CD4-positive, CD25-positive, alpha-beta regulatory T cell (primary cell): Measurements from ENCODE around the gene PLPP2. TPM values are rescaled to one million over a fixed set of nuclear protein-coding genes. Genes with fewer than 3 reads are reported as not detected.

ENCODE experiments used
- ATAC-seq, 2 donors: fragments of 150-1000 bp; cut with Tn5 transposase; one replicate each; pipeline ENCODE4 v1.10.0; 2021; ENCODE audit warnings: low read depth in 2 of 2, moderate number of reproducible peaks in 2 of 2, moderate library complexity in 1 of 2
- DNase-seq, 3 donors: peaks; one replicate each; pipeline versions ENCODE4 v3.0.0 to v3.0.0-alpha.2; 2012 to 2022; ENCODE audit warnings: mixed read lengths in 1 of 3
- H3K27ac ChIP-seq: one replicate; pipeline ENCODE4 v1.7.0; 2013; ENCODE audit warnings: mild to moderate bottlenecking, low read length; ENCODE audit not compliant: insufficient read depth, poor library complexity, severe bottlenecking
- H3K27me3 ChIP-seq: one replicate; pipeline ENCODE4 v1.7.0; 2013; ENCODE audit warnings: low read length; ENCODE audit not compliant: control insufficient read depth, insufficient read depth
- H3K36me3 ChIP-seq: one replicate; pipeline ENCODE4 v1.7.0; 2013; ENCODE audit warnings: mild to moderate bottlenecking, low read length, moderate library complexity; ENCODE audit not compliant: control insufficient read depth, insufficient read depth
- H3K4me1 ChIP-seq: 2 replicates; pipeline ENCODE4 v1.7.0; 2013; ENCODE audit warnings: mild to moderate bottlenecking, low read length; ENCODE audit not compliant: insufficient read depth, control insufficient read depth, poor library complexity, severe bottlenecking
- H3K4me3 ChIP-seq: one replicate; pipeline ENCODE4 v1.7.0; 2013; ENCODE audit warnings: low read depth, mild to moderate bottlenecking, low read length, moderate library complexity
- H3K9me3 ChIP-seq, 2 experiments: 1 replicate in 1 of 2; 2 replicates in 1 of 2; pipeline ENCODE4 v1.7.0; 2013; ENCODE audit warnings: low read length in 2 of 2, mild to moderate bottlenecking in 1 of 2, moderate library complexity in 1 of 2; ENCODE audit not compliant: control insufficient read depth in 2 of 2
- H3K27ac Mint-ChIP-seq, 3 donors: one replicate each; pipeline ENCODE4 v1.8.0; 2020 to 2022; ENCODE audit warnings: mild to moderate bottlenecking in 3 of 3, mixed read lengths in 3 of 3, moderate library complexity in 2 of 3
- H3K27me3 Mint-ChIP-seq: one replicate; pipeline ENCODE4 v1.8.0; 2022; ENCODE audit warnings: mild to moderate bottlenecking, mixed read lengths
- H3K36me3 Mint-ChIP-seq: one replicate; pipeline ENCODE4 v1.8.0; 2020; ENCODE audit warnings: mixed read lengths
- H3K4me1 Mint-ChIP-seq, 4 donors: one replicate each; pipeline ENCODE4 v1.8.0; 2020 to 2022; ENCODE audit warnings: mixed read lengths in 4 of 4, mild to moderate bottlenecking in 1 of 4
- H3K4me3 Mint-ChIP-seq, 4 donors: one replicate each; pipeline ENCODE4 v1.8.0; 2020 to 2022; ENCODE audit warnings: mild to moderate bottlenecking in 4 of 4, mixed read lengths in 4 of 4, moderate library complexity in 3 of 4
- H3K9me3 Mint-ChIP-seq, 7 donors: one replicate each; pipeline ENCODE4 v1.8.0; 2020 to 2022; ENCODE audit warnings: mixed read lengths in 7 of 7, mild to moderate bottlenecking in 3 of 7, moderate library complexity in 2 of 7
- polyA plus RNA-seq, 4 donors: library from polyadenylated mRNA; unstranded; fragments of 300-500 nt; fragmentation: Illumina TruSeq; gene quantifications; one replicate each; pipeline ENCODE4 v1.2.3, GENCODE V29; 2021
- total RNA-seq: library from RNA; stranded (reverse); gene quantifications from one replicate; pipeline ENCODE4 v1.2.3, GENCODE V29; 2022

Gene PLPP2
- total and polyA plus RNA-seq, 5 donors from 2014 or later: 0.12 to 0.22 TPM; not detected in 3

- DNase-seq (no peak), ATAC-seq (no peak)
- Mint-ChIP-seq H3K9me3 (peaks cover 0 to 7% (median 0%) of the 10 kb centered on the region in 7 donors), H3K27me3 (no peaks in the 10 kb centered on the region), H3K27ac (no peak overlapping the region), H3K4me1 (no peaks in the 10 kb centered on the region), H3K36me3 (peaks cover 33% of the 10 kb centered on the region), H3K4me3 (no peak overlapping the region)
- Histone ChIP-seq H3K4me3 (no peak overlapping the region), H3K9me3 (peaks cover 7 to 16% of the 10 kb centered on the region in 2 experiments), H3K36me3 (peaks cover 57% of the 10 kb centered on the region), H3K27me3 (no peaks in the 10 kb centered on the region), H3K4me1 (no peaks in the 10 kb centered on the region), H3K27ac (no peak overlapping the region)
These were observed 34.2 kb upstream of the PLPP2 start for GRCh38 chr19:325173-325936.

- Histone ChIP-seq H3K27me3 (no peaks in the 10 kb centered on the region), H3K9me3 (peaks cover 7 to 16% of the 10 kb centered on the region in 2 experiments), H3K4me3 (no peak overlapping the region), H3K27ac (no peak overlapping the region), H3K4me1 (no peaks in the 10 kb centered on the region), H3K36me3 (peaks cover 54% of the 10 kb centered on the region)
- DNase-seq: no peak
- Mint-ChIP-seq H3K27ac (no peak overlapping the region), H3K9me3 (peaks cover 0 to 7% (median 0%) of the 10 kb centered on the region in 7 donors), H3K4me3 (no peak overlapping the region), H3K27me3 (no peaks in the 10 kb centered on the region), H3K36me3 (peaks cover 36% of the 10 kb centered on the region), H3K4me1 (peaks cover 0 to 2% (median 0%) of the 10 kb centered on the region in 4 donors)
- ATAC-seq: no peak
These were observed 33.5 kb upstream of the PLPP2 start for GRCh38 chr19:324716-325115.

- H3K36me3 Mint-ChIP-seq: peaks cover 29% of the 10 kb centered on the region
- peaks cover 0 to 4% (median 0%) of the 10 kb centered on the region in 7 donors for H3K9me3 Mint-ChIP-seq
- H3K4me1 ChIP-seq: no peaks in the 10 kb centered on the region
- peaks cover 0 to 6% (median 2%) of the 10 kb centered on the region in 4 donors for H3K4me1 Mint-ChIP-seq
- no peak overlapping the region for H3K4me3 Mint-ChIP-seq
- no peak overlapping the region for H3K27ac Mint-ChIP-seq
- H3K27me3 ChIP-seq: no peaks in the 10 kb centered on the region
- no peaks in the 10 kb centered on the region for H3K27me3 Mint-ChIP-seq
- peaks cover 35% of the 10 kb centered on the region for H3K36me3 ChIP-seq
- no peak overlapping the region for H3K4me3 ChIP-seq
- no peak for DNase-seq
- no peak for ATAC-seq
- H3K9me3 ChIP-seq: peaks cover 0 to under 1% of the 10 kb centered on the region in 2 experiments
- no peak overlapping the region for H3K27ac ChIP-seq
These were observed 31.4 kb upstream of the PLPP2 start for GRCh38 chr19:322616-323015.

GRCh38 chr19:318509-318774 lies 27.2 kb upstream of the PLPP2 start:
- DNase-seq (no peak), ATAC-seq (no peak)
- no peaks in the 10 kb centered on the region for H3K27me3 Mint-ChIP-seq
- Histone ChIP-seq H3K36me3 (peaks cover 11% of the 10 kb centered on the region), H3K4me1 (no peaks in the 10 kb centered on the region), H3K27ac (no peak overlapping the region), H3K4me3 (no peak overlapping the region), H3K9me3 (no peaks in the 10 kb centered on the region), H3K27me3 (no peaks in the 10 kb centered on the region)
- peak overlapping the region in 1 of 3 donors; percentile 41 for H3K27ac Mint-ChIP-seq
- H3K4me3 Mint-ChIP-seq: no peak overlapping the region
- peaks cover 0 to 6% (median 2%) of the 10 kb centered on the region in 4 donors for H3K4me1 Mint-ChIP-seq
- peaks cover 0 to 7% (median 0%) of the 10 kb centered on the region in 7 donors for H3K9me3 Mint-ChIP-seq
- peaks cover 34% of the 10 kb centered on the region for H3K36me3 Mint-ChIP-seq

- no peak overlapping the region for H3K4me3 ChIP-seq
- no peak overlapping the region for H3K4me3 Mint-ChIP-seq
- peaks cover 16% of the 10 kb centered on the region for H3K36me3 ChIP-seq
- peaks cover 0 to 7% (median 0%) of the 10 kb centered on the region in 7 donors for H3K9me3 Mint-ChIP-seq
- peaks cover 34% of the 10 kb centered on the region for H3K36me3 Mint-ChIP-seq
- DNase-seq: no peak
- no peaks in the 10 kb centered on the region for H3K27me3 ChIP-seq
- no peak for ATAC-seq
- H3K27ac ChIP-seq: no peak overlapping the region
- H3K27me3 Mint-ChIP-seq: no peaks in the 10 kb centered on the region
- peak overlapping the region in 1 of 3 donors; percentile 41 for H3K27ac Mint-ChIP-seq
- no peaks in the 10 kb centered on the region for H3K9me3 ChIP-seq
- H3K4me1 ChIP-seq: no peaks in the 10 kb centered on the region
- H3K4me1 Mint-ChIP-seq: peaks cover 0 to 6% (median 2%) of the 10 kb centered on the region in 4 donors
These were observed 26.7 kb upstream of the PLPP2 start for GRCh38 chr19:317710-318508.

GRCh38 chr19:315811-316210 lies 24.6 kb upstream of the PLPP2 start:
- H3K27me3 ChIP-seq: no peaks in the 10 kb centered on the region
- Mint-ChIP-seq H3K4me3 (no peak overlapping the region), H3K36me3 (peaks cover 33% of the 10 kb centered on the region), H3K9me3 (peaks cover 0 to 7% (median 0%) of the 10 kb centered on the region in 7 donors), H3K4me1 (peaks cover 0 to 6% (median 2%) of the 10 kb centered on the region in 4 donors), H3K27ac (peak overlapping the region in 2 of 3 donors; percentile 36 to 92), H3K27me3 (no peaks in the 10 kb centered on the region)
- H3K9me3 ChIP-seq: no peaks in the 10 kb centered on the region
- no peak overlapping the region for H3K27ac ChIP-seq
- H3K4me1 ChIP-seq: no peaks in the 10 kb centered on the region
- DNase-seq (no peak), ATAC-seq (no peak)
- peaks cover 18% of the 10 kb centered on the region for H3K36me3 ChIP-seq
- H3K4me3 ChIP-seq: no peak overlapping the region

GRCh38 chr19:313988-314815 lies 23.0 kb upstream of the PLPP2 start:
- Histone ChIP-seq H3K4me3 (no peak overlapping the region), H3K9me3 (no peaks in the 10 kb centered on the region), H3K36me3 (peaks cover 16% of the 10 kb centered on the region), H3K27ac (no peak overlapping the region), H3K27me3 (no peaks in the 10 kb centered on the region), H3K4me1 (no peaks in the 10 kb centered on the region)
- H3K27me3 Mint-ChIP-seq: no peaks in the 10 kb centered on the region
- H3K9me3 Mint-ChIP-seq: peaks cover 0 to 7% (median 0%) of the 10 kb centered on the region in 7 donors
- peaks cover 0 to 6% (median 0%) of the 10 kb centered on the region in 4 donors for H3K4me1 Mint-ChIP-seq
- H3K36me3 Mint-ChIP-seq: peaks cover 26% of the 10 kb centered on the region
- peak overlapping the region in 1 of 3 donors; percentile 47 for H3K27ac Mint-ChIP-seq
- DNase-seq: no peak
- ATAC-seq: no peak
- H3K4me3 Mint-ChIP-seq: no peak overlapping the region
